Measurements from ENCODE around the gene IFT43.
A peak's percentile ranks its signal among the peaks of the same experiment; 100 is the strongest.

The IFT43 gene

GRCh38 chr14:75979071-75979571 lies 6.4 kb upstream of the IFT43 start:
- TF ChIP-seq TAF1 (IDR thresholded peaks at IDR 0.05; ENCODE audit: borderline replicate concordance, insufficient read depth, low read length) (0 out of 2 replicates have a peak, but pooled peaks have one; percentile 37), REST (IDR thresholded peaks at IDR 0.05; ENCODE audit: insufficient read depth in 1 of 2, low read depth in 2 of 2, low read length in 2 of 2) (no peak), FOXP2 (optimal IDR thresholded peaks at IDR 0.05; ENCODE audit: borderline replicate concordance, extremely low read depth, extremely low read length, insufficient read depth) (no peak)

GRCh38 chr14:75979648-75980565 lies 5.7 kb upstream of the IFT43 start:
- no peak for TF ChIP-seq TAF1 (IDR thresholded peaks at IDR 0.05; ENCODE audit: borderline replicate concordance, insufficient read depth, low read length)
- TF ChIP-seq SIN3A (IDR thresholded peaks at IDR 0.05; ENCODE audit: borderline replicate concordance, insufficient read depth, low read length): no peak

GRCh38 chr14:75980856-75981255 lies 4.7 kb upstream of the IFT43 start:
- no peak for TF ChIP-seq REST (IDR thresholded peaks at IDR 0.05; ENCODE audit: insufficient read depth in 1 of 2, low read depth in 2 of 2, low read length in 2 of 2)
- no peak for TF ChIP-seq POLR2AphosphoS5 (IDR thresholded peaks at IDR 0.05; ENCODE audit: low read depth, low read length)

GRCh38 chr14:75981426-75982265 lies 3.9 kb upstream of the IFT43 start, which contains the start of gene TGFB3:
Gene TGFB3, minus strand, starts transcription at chr14:75981995. Its CDS starts 1,102 bp downstream, at chr14:75980893.
- TF ChIP-seq REST (IDR thresholded peaks at IDR 0.05; ENCODE audit: insufficient read depth in 1 of 2, low read depth in 2 of 2, low read length in 2 of 2) (no peak), SIN3A (IDR thresholded peaks at IDR 0.05; ENCODE audit: borderline replicate concordance, insufficient read depth, low read length) (peak; percentile 69; the same call in 1 of the 2 replicates), TAF1 (IDR thresholded peaks at IDR 0.05; ENCODE audit: borderline replicate concordance, insufficient read depth, low read length) (peak; percentile 71; the same call in 1 of the 2 replicates), FOXP2 (optimal IDR thresholded peaks at IDR 0.05; ENCODE audit: borderline replicate concordance, extremely low read depth, extremely low read length, insufficient read depth) (no peak), POLR2AphosphoS5 (IDR thresholded peaks at IDR 0.05; ENCODE audit: low read depth, low read length) (peak; percentile 93)

GRCh38 chr14:75982266-75983018 lies 3.1 kb upstream of the IFT43 start:
- TF ChIP-seq SIN3A (IDR thresholded peaks at IDR 0.05; ENCODE audit: borderline replicate concordance, insufficient read depth, low read length) (no peak), POLR2AphosphoS5 (IDR thresholded peaks at IDR 0.05; ENCODE audit: low read depth, low read length) (no peak), TAF1 (IDR thresholded peaks at IDR 0.05; ENCODE audit: borderline replicate concordance, insufficient read depth, low read length) (no peak), FOXP2 (optimal IDR thresholded peaks at IDR 0.05; ENCODE audit: borderline replicate concordance, extremely low read depth, extremely low read length, insufficient read depth) (no peak), REST (IDR thresholded peaks at IDR 0.05; ENCODE audit: insufficient read depth in 1 of 2, low read depth in 2 of 2, low read length in 2 of 2) (no peak)

Data from PFSK-1 (cell line).